Activated CD4-positive, alpha-beta T cell treated with anti-CD3 and anti-CD28 coated beads, Interleukin-2, amount 10 ng/mL, durations not matched to agents 7 days and 5 days (primary cell): ENCODE results near the gene S1PR3. TPM values are rescaled to one million over a fixed set of nuclear protein-coding genes. Genes with fewer than 3 reads are reported as not detected.

Experiments
- CTCF ChIA-PET: fragments of 350-600 bp; sonication (Branson Sonifier 250); formaldehyde crosslinking; loops from one replicate; lab custom pipeline; 2021; ENCODE audit warnings: antibody characterized with exemption; lab: Charles Lee
- POLR2A ChIA-PET: fragments of 350-600 bp; sonication (Branson Sonifier 250); formaldehyde crosslinking; loops from one replicate; lab custom pipeline; 2021; ENCODE audit warnings: antibody characterized with exemption; lab: Charles Lee
- DNase-seq: peaks from one replicate; pipeline ENCODE4 v3.0.0-alpha.2; 2020
- H3K27ac Mint-ChIP-seq: one replicate; pipeline ENCODE4 v1.8.0; 2021; ENCODE audit warnings: mild to moderate bottlenecking, moderate library complexity, mixed read lengths
- H3K27me3 Mint-ChIP-seq: one replicate; pipeline ENCODE4 v1.8.0; 2021; ENCODE audit warnings: mixed read lengths
- H3K36me3 Mint-ChIP-seq: one replicate; pipeline ENCODE4 v1.8.0; 2021; ENCODE audit warnings: low read depth, mixed read lengths
- H3K4me1 Mint-ChIP-seq: one replicate; pipeline ENCODE4 v1.8.0; 2021; ENCODE audit warnings: mixed read lengths
- H3K4me3 Mint-ChIP-seq: one replicate; pipeline ENCODE4 v1.8.0; 2021; ENCODE audit warnings: mild to moderate bottlenecking, moderate library complexity, mixed read lengths
- H3K9me3 Mint-ChIP-seq: one replicate; pipeline ENCODE4 v1.8.0; 2021; ENCODE audit warnings: mixed read lengths
- total RNA-seq, 2 experiments: library from RNA; stranded (reverse); gene quantifications; one replicate each; pipeline ENCODE4 v1.2.3, GENCODE V29; 2021

S1PR3 gene
- total RNA-seq, 2 experiments from 2014 or later = 0.12 to 0.15 TPM

DNA sequence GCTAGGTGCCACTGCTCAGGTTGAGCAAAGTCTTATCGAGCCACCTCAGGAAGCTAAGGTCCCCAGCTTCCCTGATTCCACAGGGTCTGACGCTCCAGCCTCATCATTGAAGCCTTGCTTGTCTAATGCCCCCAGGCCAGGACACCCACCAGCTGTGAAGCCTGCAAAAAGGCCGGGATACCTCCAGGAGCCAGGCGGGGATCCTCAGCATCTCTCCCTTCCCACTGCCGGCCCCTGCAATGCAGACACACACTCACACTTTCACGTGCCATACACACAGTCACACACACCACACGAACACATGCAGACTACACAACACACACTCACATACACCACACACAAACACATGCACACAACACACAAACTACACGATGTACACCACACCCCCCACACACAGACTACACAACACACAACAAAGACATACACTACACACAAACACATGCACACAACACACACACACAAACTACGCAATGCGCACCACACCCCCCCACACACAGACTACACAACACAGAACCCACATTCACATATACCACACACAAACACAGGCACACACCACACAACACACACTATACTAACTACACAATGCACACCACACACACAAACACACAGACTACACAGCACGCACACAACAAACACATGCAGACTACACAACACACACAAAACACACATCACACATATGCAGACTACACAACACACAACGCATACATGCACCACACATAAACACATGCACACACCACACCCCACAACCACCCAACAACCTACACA is 17.8 kb upstream of the S1PR3 start:
- POLR2A ChIA-PET = interaction anchor here (0.5 kb wide), 1 partner anchor 10 kb away, joined by 3 read pairs; no protein-coding TSS in a partner anchor
- no peaks in the 10 kb centered on the region for H3K9me3 Mint-ChIP-seq
- no peak overlapping the region for H3K4me3 Mint-ChIP-seq
- H3K27me3 Mint-ChIP-seq = peaks cover 9% of the 10 kb centered on the region
- no peak overlapping the region for H3K27ac Mint-ChIP-seq
- no peaks in the 10 kb centered on the region for H3K4me1 Mint-ChIP-seq
- CTCF ChIA-PET = no interaction called here
- DNase-seq = no peak
- H3K36me3 Mint-ChIP-seq = no peaks in the 10 kb centered on the region

GRCh38 chr9:88974641-88975040 is 16.6 kb upstream of the S1PR3 start:
- ChIA-PET CTCF (no interaction called here), POLR2A (no interaction called here)
- no peaks in the 10 kb centered on the region for H3K36me3 Mint-ChIP-seq
- H3K4me3 Mint-ChIP-seq = no peak overlapping the region
- no peaks in the 10 kb centered on the region for H3K9me3 Mint-ChIP-seq
- no peak overlapping the region for H3K27ac Mint-ChIP-seq
- H3K4me1 Mint-ChIP-seq = no peaks in the 10 kb centered on the region
- DNase-seq = no peak
- peaks cover 11% of the 10 kb centered on the region for H3K27me3 Mint-ChIP-seq

GRCh38 chr9:88975966-88976889 is 15.0 kb upstream of the S1PR3 start:
- Mint-ChIP-seq H3K9me3 (no peaks in the 10 kb centered on the region), H3K4me3 (no peak overlapping the region), H3K4me1 (no peaks in the 10 kb centered on the region), H3K36me3 (no peaks in the 10 kb centered on the region), H3K27ac (no peak overlapping the region), H3K27me3 (peaks cover 11% of the 10 kb centered on the region)
- POLR2A ChIA-PET = no interaction called here
- no peak for DNase-seq
- CTCF ChIA-PET = no interaction called here

- Mint-ChIP-seq H3K4me3 (no peak overlapping the region), H3K36me3 (no peaks in the 10 kb centered on the region), H3K27ac (no peak overlapping the region), H3K9me3 (no peaks in the 10 kb centered on the region), H3K4me1 (no peaks in the 10 kb centered on the region), H3K27me3 (peaks cover 11% of the 10 kb centered on the region)
- no peak for DNase-seq
- ChIA-PET CTCF (no interaction called here), POLR2A (no interaction called here)
Observed at GRCh38 chr9:88976890-88977257, 14.4 kb upstream of the S1PR3 start.

DNA sequence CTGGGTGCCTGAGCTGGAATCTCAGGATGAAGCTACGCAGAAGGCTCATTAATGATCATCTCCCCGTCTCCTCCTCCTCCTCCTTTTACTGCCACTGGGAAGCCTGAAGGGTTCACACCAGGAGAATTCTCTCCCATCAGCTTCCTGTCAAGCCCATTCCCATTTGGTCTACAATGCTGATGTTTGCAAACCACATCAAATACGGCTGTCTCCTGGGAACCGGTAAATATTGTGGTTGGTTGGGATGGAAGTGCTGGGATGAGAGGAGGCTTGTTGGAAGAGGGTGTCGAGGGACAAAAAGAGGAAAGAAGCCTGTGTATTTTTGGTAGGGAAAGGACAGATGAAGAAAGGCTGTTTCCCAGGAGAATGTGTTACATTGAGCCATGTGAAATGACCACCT is 13.2 kb upstream of the S1PR3 start:
- no peaks in the 10 kb centered on the region for H3K4me1 Mint-ChIP-seq
- no peaks in the 10 kb centered on the region for H3K36me3 Mint-ChIP-seq
- H3K27me3 Mint-ChIP-seq = peaks cover 11% of the 10 kb centered on the region
- no peak overlapping the region for H3K27ac Mint-ChIP-seq
- H3K9me3 Mint-ChIP-seq = no peaks in the 10 kb centered on the region
- no peak for DNase-seq
- CTCF ChIA-PET = interaction anchor here (0.6 kb wide), 1 partner anchor 1346 kb away, joined by 3 read pairs; no protein-coding TSS in a partner anchor
- no peak overlapping the region for H3K4me3 Mint-ChIP-seq
- POLR2A ChIA-PET = no interaction called here

GRCh38 chr9:88979021-88979420 is 12.2 kb upstream of the S1PR3 start:
- Mint-ChIP-seq H3K27ac (no peak overlapping the region), H3K4me1 (no peaks in the 10 kb centered on the region), H3K4me3 (no peak overlapping the region), H3K36me3 (no peaks in the 10 kb centered on the region), H3K9me3 (no peaks in the 10 kb centered on the region), H3K27me3 (peaks cover 13% of the 10 kb centered on the region)
- CTCF ChIA-PET = no interaction called here
- DNase-seq = no peak
- POLR2A ChIA-PET = no interaction called here

GRCh38 chr9:88979791-88980190 is 11.5 kb upstream of the S1PR3 start:
- Mint-ChIP-seq H3K4me3 (no peak overlapping the region), H3K27ac (no peak overlapping the region), H3K4me1 (no peaks in the 10 kb centered on the region), H3K36me3 (no peaks in the 10 kb centered on the region), H3K9me3 (no peaks in the 10 kb centered on the region), H3K27me3 (peaks cover 13% of the 10 kb centered on the region)
- ChIA-PET CTCF (no interaction called here), POLR2A (no interaction called here)
- DNase-seq = no peak

DNA sequence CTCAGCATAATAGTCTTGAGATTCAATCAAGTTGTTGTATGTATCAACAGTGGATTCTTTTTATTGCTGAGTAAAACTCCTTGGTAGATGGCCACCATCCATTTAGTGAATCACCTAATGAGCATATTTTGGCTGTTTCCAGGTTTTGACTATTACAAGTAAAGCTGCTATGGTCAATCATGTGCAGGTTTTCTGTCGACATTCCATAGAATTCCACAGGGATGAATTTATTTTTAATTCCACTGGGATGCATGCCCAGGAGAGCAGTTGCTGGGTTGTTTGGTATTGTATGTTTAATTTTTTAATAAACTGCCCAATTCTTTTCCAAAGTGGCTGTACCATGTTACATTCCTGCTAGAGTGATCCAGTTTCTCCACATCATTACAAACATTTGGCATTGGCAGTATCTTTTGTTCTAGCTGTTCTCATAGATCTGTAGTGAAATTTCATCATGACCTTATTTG is 10.5 kb upstream of the S1PR3 start:
- no peak overlapping the region for H3K27ac Mint-ChIP-seq
- H3K27me3 Mint-ChIP-seq = peaks cover 13% of the 10 kb centered on the region
- H3K9me3 Mint-ChIP-seq = no peaks in the 10 kb centered on the region
- no peak for DNase-seq
- ChIA-PET POLR2A (no interaction called here), CTCF (no interaction called here)
- no peaks in the 10 kb centered on the region for H3K36me3 Mint-ChIP-seq
- H3K4me3 Mint-ChIP-seq = no peak overlapping the region
- no peaks in the 10 kb centered on the region for H3K4me1 Mint-ChIP-seq

- DNase-seq = no peak
- Mint-ChIP-seq H3K27me3 (peaks cover 14% of the 10 kb centered on the region), H3K4me3 (no peak overlapping the region), H3K27ac (no peak overlapping the region), H3K4me1 (peaks cover 7% of the 10 kb centered on the region), H3K9me3 (peaks cover 2% of the 10 kb centered on the region), H3K36me3 (no peaks in the 10 kb centered on the region)
- ChIA-PET CTCF (no interaction called here), POLR2A (no interaction called here)
Observed at GRCh38 chr9:88983865-88984542, 7.3 kb upstream of the S1PR3 start.

- ChIA-PET CTCF (no interaction called here), POLR2A (no interaction called here)
- Mint-ChIP-seq H3K4me3 (no peak overlapping the region), H3K9me3 (peaks cover 2% of the 10 kb centered on the region), H3K4me1 (peaks cover 12% of the 10 kb centered on the region), H3K27me3 (peaks cover 19% of the 10 kb centered on the region), H3K36me3 (no peaks in the 10 kb centered on the region), H3K27ac (no peak overlapping the region)
- DNase-seq = no peak
Observed at GRCh38 chr9:88984543-88984883, 6.8 kb upstream of the S1PR3 start.

DNA sequence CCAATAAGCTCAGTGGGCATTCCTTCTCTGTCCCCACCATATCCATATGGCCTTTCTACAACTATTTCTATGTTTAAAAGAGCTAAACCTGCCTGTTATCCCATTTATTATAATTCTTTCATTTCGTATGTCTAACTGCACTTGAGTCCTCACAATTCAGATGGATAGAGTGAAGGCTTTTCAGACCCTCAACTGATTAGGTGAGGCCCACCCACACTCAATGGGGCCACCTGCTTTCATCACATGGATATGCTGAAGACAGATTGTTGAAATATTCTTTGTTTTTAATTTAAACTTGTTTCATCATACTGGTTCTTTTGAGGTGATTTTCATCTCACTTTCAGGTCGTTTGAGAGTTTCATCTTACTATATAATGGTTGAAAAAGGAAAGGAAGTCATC is 5.7 kb upstream of the S1PR3 start:
- Mint-ChIP-seq H3K27ac (no peak overlapping the region), H3K9me3 (peaks cover 2% of the 10 kb centered on the region), H3K4me3 (no peak overlapping the region), H3K4me1 (peaks cover 17% of the 10 kb centered on the region), H3K36me3 (no peaks in the 10 kb centered on the region), H3K27me3 (peaks cover 25% of the 10 kb centered on the region)
- CTCF ChIA-PET = interaction anchor here (0.6 kb wide), 1 partner anchor 104 kb away, joined by 3 read pairs; no protein-coding TSS in a partner anchor
- POLR2A ChIA-PET = no interaction called here
- DNase-seq = no peak

DNA sequence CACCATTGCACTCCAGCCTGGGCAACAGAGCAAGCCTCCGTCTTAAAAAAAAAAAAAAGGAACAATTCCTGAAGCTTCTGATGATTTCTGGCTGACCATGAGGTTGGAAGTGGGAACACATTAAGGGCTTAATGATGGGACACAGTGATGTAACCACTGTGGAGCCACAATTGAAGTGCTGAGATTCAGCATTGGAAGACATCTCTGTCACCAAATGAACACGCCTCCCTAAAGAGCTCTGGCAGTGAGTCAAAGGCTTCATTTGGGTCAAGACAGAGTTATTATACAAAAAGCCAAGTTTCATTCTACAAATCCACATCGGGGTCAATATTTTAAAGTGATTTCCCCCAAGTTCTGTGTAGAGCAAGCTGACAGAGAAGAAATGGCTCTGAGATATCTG is 4.5 kb upstream of the S1PR3 start:
- Mint-ChIP-seq H3K27ac (no peak overlapping the region), H3K36me3 (no peaks in the 10 kb centered on the region), H3K9me3 (peaks cover 2% of the 10 kb centered on the region), H3K27me3 (peaks cover 28% of the 10 kb centered on the region), H3K4me3 (no peak overlapping the region), H3K4me1 (peaks cover 20% of the 10 kb centered on the region)
- ChIA-PET CTCF (no interaction called here), POLR2A (no interaction called here)
- no peak for DNase-seq

DNA sequence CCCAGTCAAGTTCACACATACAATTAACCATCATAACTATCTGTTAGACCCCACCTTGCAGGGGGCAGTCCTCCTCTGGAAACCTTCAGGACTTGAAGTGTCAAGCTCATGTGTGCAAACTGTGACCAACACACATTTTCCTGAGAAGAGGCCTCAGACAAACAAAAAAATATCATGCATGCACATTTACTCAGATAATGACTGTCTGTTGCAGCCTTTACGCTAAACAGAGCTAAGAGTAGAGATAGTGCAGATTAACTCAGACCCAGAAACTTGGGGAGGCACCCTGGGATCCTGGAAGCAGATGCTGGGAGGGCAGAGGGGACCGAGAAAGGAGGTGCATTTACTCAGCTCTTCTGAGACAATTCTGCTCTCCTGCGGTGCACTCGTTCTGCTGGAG is 3.6 kb upstream of the S1PR3 start:
- Mint-ChIP-seq H3K9me3 (peaks cover 2% of the 10 kb centered on the region), H3K4me3 (no peak overlapping the region), H3K27me3 (peaks cover 37% of the 10 kb centered on the region), H3K36me3 (no peaks in the 10 kb centered on the region), H3K27ac (no peak overlapping the region), H3K4me1 (peaks cover 24% of the 10 kb centered on the region)
- no peak for DNase-seq
- POLR2A ChIA-PET = no interaction called here
- CTCF ChIA-PET = interaction anchor here (2.2 kb wide), 1 partner anchor 13 kb away, joined by 6 read pairs; no protein-coding TSS in a partner anchor
